Right cardiac atrium (tissue), 5 donors: ENCODE results near the gene EPS15. TPM values are rescaled to one million over a fixed set of nuclear protein-coding genes. Genes with fewer than 3 reads are reported as not detected.
A peak's percentile ranks its signal among the peaks of the same experiment; 100 is the strongest.

ENCODE experiments used
- ATAC-seq, 2 donors: fragments of 200-7000 bp; cut with Tn5 transposase; one replicate each; pipeline versions ENCODE4 v1.8.0 to v1.9.1; 2020; ENCODE audit warnings: moderate library complexity in 2 of 2, mild to moderate bottlenecking in 1 of 2
- DNase-seq, 3 donors: peaks; one replicate each; pipeline ENCODE4 v3.0.0-alpha.2; 2020
- H3K27ac ChIP-seq: one replicate; pipeline ENCODE4 v1.5.1; 2013; ENCODE audit warnings: mild to moderate bottlenecking, low read length, control low read depth, moderate library complexity
- H3K27me3 ChIP-seq: one replicate; pipeline ENCODE4 v1.6.1; 2013; ENCODE audit not compliant: control insufficient read depth, insufficient read depth
- H3K4me1 ChIP-seq: one replicate; pipeline ENCODE4 v1.6.1; 2013; ENCODE audit warnings: low read length; ENCODE audit not compliant: control insufficient read depth, insufficient read depth
- H3K4me3 ChIP-seq: one replicate; pipeline ENCODE4 v1.5.1; 2013; ENCODE audit warnings: low read length, control low read depth
- H3K9me3 ChIP-seq: one replicate; pipeline ENCODE4 v1.6.1; 2013; ENCODE audit warnings: low read length; ENCODE audit not compliant: control insufficient read depth
- WGBS: extraction: QIAGEN DNeasy Blood & Tissue Kit; methylation state at CpG from one replicate; pipeline ENCODE4 v1.1.7; 2013; 5-methylcytosine and 5-hydroxymethylcytosine counted together
- intact Hi-C, 4 donors: fragments of 100-400 bp; cut with DNase I; formaldehyde crosslinking; loops; one replicate each; pipeline versions ENCODE4 v1.11.0 to v1.14.0; 2022 to 2023
- polyA plus RNA-seq: library from polyadenylated mRNA; stranded (reverse); fragments of 200-250 nt; gene quantifications from one replicate; pipeline ENCODE4 v1.2.3, GENCODE V29; 2013
- total RNA-seq, 4 donors: library from RNA; stranded (reverse); fragmentation: NEBNext Ultra II Directional; extraction: Animal tissue kit (Norgen Biotek cat#: 25700); gene quantifications; one replicate each; pipeline ENCODE4 v1.2.1, GENCODE V29; 2021
- donor health status: healthy with polysubstance abuse.
- donor health status: DM: no; HTN: yes; CAD: no.
- donor health status: DM: no; HTN: no; CAD: no.
- donor health status: DM: no; HTN: yes; CAD: no; lungs with severe emphysema.
- donor health status: DM: yes; HTN: yes; CAD: no.

Gene EPS15
- total and polyA plus RNA-seq, 5 donors: 26.0 to 87.5 (median 74.4) TPM

DNA sequence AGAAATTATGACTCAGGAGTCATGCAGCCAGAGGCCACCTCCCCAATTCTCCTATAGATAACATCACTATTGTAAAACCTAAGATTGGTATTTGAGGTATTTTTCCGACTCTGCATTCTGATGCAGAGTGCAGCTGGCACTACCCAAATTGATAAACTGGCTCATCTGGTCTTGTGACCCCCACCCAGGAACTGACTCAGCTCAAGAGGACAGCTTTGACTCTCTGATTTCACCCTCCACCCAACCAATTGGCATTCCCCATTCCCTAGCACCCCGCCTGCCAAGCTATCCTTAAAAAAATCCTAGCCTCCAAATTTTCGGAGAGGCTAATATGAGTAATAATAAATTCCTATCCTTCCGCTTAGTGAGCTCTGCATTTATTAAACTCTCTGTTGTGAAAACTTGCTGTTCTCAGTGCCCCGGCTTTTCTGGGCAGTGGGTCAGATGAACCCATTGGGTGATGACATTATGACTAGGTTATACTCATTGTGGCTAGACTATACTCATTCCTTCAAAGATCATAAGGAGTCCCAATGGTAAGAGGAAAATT is 39.4 kb upstream of the EPS15 start:
- intact Hi-C loops: no loop called here
- Histone ChIP-seq H3K4me1 (no peaks in the 10 kb centered on the region), H3K4me3 (no peak overlapping the region), H3K27me3 (no peaks in the 10 kb centered on the region), H3K9me3 (no peaks in the 10 kb centered on the region), H3K27ac (no peak overlapping the region)
- DNase-seq: no peak
- WGBS: 88% methylated on average over 5 of the region's 5 CpGs
- ATAC-seq: no peak

GRCh38 chr1:51557168-51557567 is 38.1 kb upstream of the EPS15 start:
- DNase-seq: no peak
- intact Hi-C loops: no loop called here
- Histone ChIP-seq H3K9me3 (no peaks in the 10 kb centered on the region), H3K27ac (no peak overlapping the region), H3K27me3 (no peaks in the 10 kb centered on the region), H3K4me1 (no peaks in the 10 kb centered on the region), H3K4me3 (no peak overlapping the region)
- ATAC-seq: no peak

GRCh38 chr1:51555866-51556619 is 37.0 kb upstream of the EPS15 start:
- 94% methylated on average over 4 of the region's 4 CpGs for WGBS
- no peaks in the 10 kb centered on the region for H3K4me1 ChIP-seq
- DNase-seq (no peak), ATAC-seq (no peak)
- no peak overlapping the region for H3K27ac ChIP-seq
- H3K9me3 ChIP-seq: no peaks in the 10 kb centered on the region
- H3K4me3 ChIP-seq: no peak overlapping the region
- H3K27me3 ChIP-seq: no peaks in the 10 kb centered on the region
- intact Hi-C loops: no loop called here

DNA sequence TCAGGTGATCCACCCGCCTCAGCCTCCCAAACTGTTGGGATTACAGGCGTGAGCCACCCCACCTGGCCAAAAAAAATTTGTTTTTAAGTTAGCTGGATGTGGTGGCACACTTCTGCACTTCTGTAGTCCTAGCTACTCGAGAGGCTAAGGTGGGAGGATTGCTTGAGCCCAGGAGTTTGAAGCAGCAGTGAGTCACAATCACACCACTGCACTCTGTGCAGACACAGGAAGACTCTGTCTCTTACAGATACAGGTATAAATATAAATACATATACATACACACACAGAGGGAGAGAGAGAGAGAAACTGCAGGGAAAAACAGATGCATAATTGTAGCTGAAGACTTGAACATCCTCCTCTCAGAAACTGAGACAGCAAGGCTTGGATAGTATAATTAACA is 34.8 kb upstream of the EPS15 start:
- H3K4me1 ChIP-seq: no peaks in the 10 kb centered on the region
- H3K27ac ChIP-seq: no peak overlapping the region
- ATAC-seq (no peak), DNase-seq (no peak)
- H3K27me3 ChIP-seq: no peaks in the 10 kb centered on the region
- H3K9me3 ChIP-seq: no peaks in the 10 kb centered on the region
- H3K4me3 ChIP-seq: no peak overlapping the region
- intact Hi-C loops: no loop called here
- 80% methylated on average over 3 of the region's 3 CpGs for WGBS

- intact Hi-C loops: no loop called here
- no peak overlapping the region for H3K27ac ChIP-seq
- no peaks in the 10 kb centered on the region for H3K4me1 ChIP-seq
- no peaks in the 10 kb centered on the region for H3K27me3 ChIP-seq
- DNase-seq (no peak), ATAC-seq (no peak)
- 93% methylated on average over 11 of the region's 11 CpGs for WGBS
- no peak overlapping the region for H3K4me3 ChIP-seq
- H3K9me3 ChIP-seq: no peaks in the 10 kb centered on the region
Measured at GRCh38 chr1:51552929-51553807, 34.1 kb upstream of the EPS15 start.

GRCh38 chr1:51551848-51552296 is 32.8 kb upstream of the EPS15 start:
- WGBS: 84% methylated on average over 5 of the region's 5 CpGs
- H3K27me3 ChIP-seq: no peaks in the 10 kb centered on the region
- H3K4me3 ChIP-seq: no peak overlapping the region
- intact Hi-C loops: no loop called here
- H3K9me3 ChIP-seq: no peaks in the 10 kb centered on the region
- no peak overlapping the region for H3K27ac ChIP-seq
- DNase-seq (no peak), ATAC-seq (no peak)
- no peaks in the 10 kb centered on the region for H3K4me1 ChIP-seq

DNA sequence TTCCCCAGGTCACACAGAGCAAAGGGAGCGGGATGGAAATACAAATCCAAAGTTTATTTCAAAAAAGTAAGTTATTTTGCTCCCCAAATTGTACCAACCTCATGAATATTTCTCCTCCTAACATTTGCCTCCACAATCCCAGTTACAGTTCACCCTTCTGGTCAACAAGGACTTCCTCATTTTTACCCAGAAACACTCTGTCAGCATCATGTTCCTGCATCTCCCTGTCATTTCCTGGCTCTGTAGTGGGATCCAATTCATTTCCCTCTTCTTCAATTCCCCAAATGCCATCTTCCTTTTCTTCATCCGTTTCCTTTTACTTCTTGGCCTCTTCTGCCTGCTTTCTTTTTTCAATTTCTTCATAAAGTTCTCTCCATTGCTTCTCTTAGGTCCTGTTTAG is 32.0 kb upstream of the EPS15 start:
- intact Hi-C loops: no loop called here
- no peak for ATAC-seq
- H3K4me3 ChIP-seq: no peak overlapping the region
- H3K27ac ChIP-seq: no peak overlapping the region
- DNase-seq: no peak
- WGBS: 64% methylated on average over 2 of the region's 2 CpGs
- H3K9me3 ChIP-seq: no peaks in the 10 kb centered on the region
- no peaks in the 10 kb centered on the region for H3K4me1 ChIP-seq
- H3K27me3 ChIP-seq: no peaks in the 10 kb centered on the region

DNA sequence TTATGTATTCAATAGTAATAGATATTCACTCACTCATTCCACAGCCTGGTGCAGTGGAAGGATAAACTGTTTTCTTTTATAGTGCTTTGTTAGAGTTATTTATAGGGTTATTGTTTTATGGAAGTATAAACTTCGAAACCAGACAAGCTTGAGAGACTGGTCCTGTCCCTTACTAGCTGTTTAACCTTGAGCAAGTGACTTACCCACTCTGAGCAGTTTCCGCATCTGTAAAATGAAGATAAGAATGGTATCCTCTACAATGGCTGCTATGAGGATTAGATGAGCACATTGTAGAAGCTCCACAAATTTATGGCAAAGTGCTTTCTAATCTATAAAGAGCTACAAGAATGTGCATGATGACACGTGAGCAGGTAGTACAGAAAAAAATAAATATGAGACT is 30.8 kb upstream of the EPS15 start:
- DNase-seq (no peak), ATAC-seq (no peak)
- intact Hi-C loops: loop anchor here in 1 of 4 donors (2.0 kb wide), 1 partner anchor 33 kb away; no protein-coding TSS in a partner anchor
- Histone ChIP-seq H3K27me3 (no peaks in the 10 kb centered on the region), H3K27ac (no peak overlapping the region), H3K4me1 (no peaks in the 10 kb centered on the region), H3K4me3 (no peak overlapping the region), H3K9me3 (no peaks in the 10 kb centered on the region)
- WGBS: 89% methylated on average over 3 of the region's 3 CpGs

- 75% methylated on average over 3 of the region's 3 CpGs for WGBS
- no peaks in the 10 kb centered on the region for H3K27me3 ChIP-seq
- no peak overlapping the region for H3K4me3 ChIP-seq
- H3K9me3 ChIP-seq: no peaks in the 10 kb centered on the region
- intact Hi-C loops: loop anchor here in 1 of 4 donors (2.0 kb wide), 1 partner anchor 34 kb away; no protein-coding TSS in a partner anchor
- H3K27ac ChIP-seq: no peak overlapping the region
- ATAC-seq (peak; percentile 44 to 45), DNase-seq (no peak)
- H3K4me1 ChIP-seq: no peaks in the 10 kb centered on the region
Measured at GRCh38 chr1:51549016-51549619, 30.1 kb upstream of the EPS15 start.

DNA sequence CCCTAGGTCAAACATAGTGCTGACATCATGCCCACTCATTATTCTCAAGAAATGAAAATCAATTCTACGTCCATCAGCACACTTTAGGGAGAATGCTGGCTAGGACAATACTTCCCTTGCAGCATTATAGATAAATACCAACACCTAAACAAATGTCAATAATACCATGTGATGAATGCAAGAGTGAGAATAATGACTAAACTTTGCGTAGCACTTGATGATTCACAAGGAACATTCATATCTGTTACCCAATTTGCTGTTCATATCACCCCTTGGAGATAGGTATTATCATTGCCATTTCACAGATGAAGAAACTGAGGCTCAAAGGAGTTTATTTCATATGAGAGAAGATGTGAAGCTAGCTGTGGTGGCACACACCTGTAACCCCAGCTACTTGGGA is 24.8 kb upstream of the EPS15 start:
- Histone ChIP-seq H3K9me3 (no peaks in the 10 kb centered on the region), H3K27ac (no peak overlapping the region), H3K4me1 (no peaks in the 10 kb centered on the region), H3K27me3 (no peaks in the 10 kb centered on the region), H3K4me3 (no peak overlapping the region)
- ATAC-seq (no peak), DNase-seq (no peak)
- intact Hi-C loops: no loop called here
- WGBS: 92% methylated on average over 2 of the region's 2 CpGs
